ENCODE data around the gene HOXA5. TPM values are rescaled to one million over a fixed set of nuclear protein-coding genes. Genes with fewer than 3 reads are reported as not detected.

HOXA5 gene
- total RNA-seq, 1 experiment from 2014 or later = not detected

DNA sequence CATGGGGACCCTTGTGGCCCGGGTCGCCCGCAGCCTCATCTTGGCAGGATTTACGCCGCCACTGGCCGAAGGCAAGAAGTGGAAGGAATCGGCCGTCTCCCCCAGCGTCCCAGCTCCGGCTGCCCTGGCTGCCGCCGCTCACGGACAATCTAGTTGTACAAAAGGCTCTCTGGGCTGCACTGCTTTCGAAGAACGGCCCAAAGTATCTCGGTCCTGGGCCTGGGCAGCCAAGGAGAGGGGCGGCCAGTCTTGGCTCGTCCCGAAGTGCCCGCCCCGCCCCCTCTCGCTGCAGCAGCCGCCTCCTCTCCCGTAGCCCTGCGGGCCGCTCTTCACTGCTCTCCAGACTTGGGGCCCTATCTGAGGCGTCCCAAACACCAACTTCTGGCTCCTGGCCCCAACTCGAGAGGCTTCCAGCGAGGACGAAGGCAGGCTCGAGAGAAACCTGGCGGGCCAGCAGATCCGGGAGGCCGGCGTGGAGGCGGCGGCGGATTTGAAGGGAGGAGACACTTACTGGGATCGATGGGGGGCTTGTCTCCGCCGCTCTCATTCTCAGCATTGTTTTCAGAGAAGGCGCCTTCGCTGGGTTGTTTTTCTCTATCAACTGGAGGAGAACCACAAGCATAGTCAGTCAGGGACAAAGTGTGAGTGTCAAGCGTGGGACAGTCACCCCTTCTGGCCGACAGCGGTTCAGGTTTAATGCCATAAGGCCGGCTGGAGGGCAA, 21.0 kb upstream of the HOXA5 start:
- no peak overlapping the region for H2BK20ac ChIP-seq (ENCODE audit: low read depth, low read length, poor library complexity, severe bottlenecking)
- H3K9ac ChIP-seq (ENCODE audit: extremely low read depth, insufficient read length, low read length) = no peak overlapping the region
- H2BK15ac ChIP-seq (ENCODE audit: low read depth, low read length) = no peak overlapping the region
- no peak overlapping the region for H2BK12ac ChIP-seq (ENCODE audit: insufficient read length, low read depth, low read length)
- no peak overlapping the region for H4K5ac ChIP-seq (ENCODE audit: insufficient read length, low read depth, low read length)
- no peak overlapping the region for H3K27ac ChIP-seq (ENCODE audit: insufficient read length, low read depth, low read length)
- peaks cover 96% of the 10 kb centered on the region for H3K27me3 ChIP-seq (ENCODE audit: insufficient read depth, low read length)
- no peak overlapping the region; the same call in 1 of the 2 replicates for H3K14ac ChIP-seq (ENCODE audit: insufficient read depth, low read length)
- H2AFZ ChIP-seq (ENCODE audit: low read length) = no peak overlapping the region
- WGBS (ENCODE audit: extremely low coverage, insufficient read length, low lambda C conversion rate) = no CpG with 5 or more reads among the region's 47 CpGs
- no peaks in the 10 kb centered on the region for H3K23me2 ChIP-seq (ENCODE audit: insufficient read length, low read depth, low read length, poor library complexity, severe bottlenecking)
- no peak overlapping the region for H2AK5ac ChIP-seq (ENCODE audit: insufficient read length, low read length)
- H3K9me3 ChIP-seq (ENCODE audit: control insufficient read depth, low read depth, low read length) = no peaks in the 10 kb centered on the region
- H4K8ac ChIP-seq (replicated peaks; ENCODE audit: insufficient read length, low read depth, low read length) = no peak overlapping the region
- no peak overlapping the region; a peak in 1 of 5 replicates for H3K4me3 Mint-ChIP-seq
- H3K27ac Mint-ChIP-seq = no peak overlapping the region; a peak in 1 of 7 replicates
- H3K23ac ChIP-seq (ENCODE audit: insufficient read length, low read depth, low read length) = no peak overlapping the region
- H3K79me2 ChIP-seq (ENCODE audit: insufficient read depth, low read length) = no peaks in the 10 kb centered on the region
- H3K27me3 Mint-ChIP-seq (ENCODE audit: low read depth) = peaks cover 98% of the 10 kb centered on the region
- no peaks in the 10 kb centered on the region; a peak in 1 of 7 replicates for H3K36me3 Mint-ChIP-seq (ENCODE audit: insufficient read depth in 1 of 3, low read depth in 3 of 3)
- H2BK120ac ChIP-seq (ENCODE audit: low read depth, low read length, poor library complexity, severe bottlenecking) = no peak overlapping the region
- peak overlapping the region; percentile 37 for H3K4me2 ChIP-seq (ENCODE audit: insufficient read depth, insufficient read length, low read length)
- no peak overlapping the region for H3K56ac ChIP-seq (ENCODE audit: insufficient read length, low read depth, low read length)
- peak; percentile 74 for DNase-seq
- no peaks in the 10 kb centered on the region for H4K20me1 ChIP-seq (ENCODE audit: control insufficient read depth, insufficient read depth, insufficient read length)
- TF ChIP-seq, protein P1, sequence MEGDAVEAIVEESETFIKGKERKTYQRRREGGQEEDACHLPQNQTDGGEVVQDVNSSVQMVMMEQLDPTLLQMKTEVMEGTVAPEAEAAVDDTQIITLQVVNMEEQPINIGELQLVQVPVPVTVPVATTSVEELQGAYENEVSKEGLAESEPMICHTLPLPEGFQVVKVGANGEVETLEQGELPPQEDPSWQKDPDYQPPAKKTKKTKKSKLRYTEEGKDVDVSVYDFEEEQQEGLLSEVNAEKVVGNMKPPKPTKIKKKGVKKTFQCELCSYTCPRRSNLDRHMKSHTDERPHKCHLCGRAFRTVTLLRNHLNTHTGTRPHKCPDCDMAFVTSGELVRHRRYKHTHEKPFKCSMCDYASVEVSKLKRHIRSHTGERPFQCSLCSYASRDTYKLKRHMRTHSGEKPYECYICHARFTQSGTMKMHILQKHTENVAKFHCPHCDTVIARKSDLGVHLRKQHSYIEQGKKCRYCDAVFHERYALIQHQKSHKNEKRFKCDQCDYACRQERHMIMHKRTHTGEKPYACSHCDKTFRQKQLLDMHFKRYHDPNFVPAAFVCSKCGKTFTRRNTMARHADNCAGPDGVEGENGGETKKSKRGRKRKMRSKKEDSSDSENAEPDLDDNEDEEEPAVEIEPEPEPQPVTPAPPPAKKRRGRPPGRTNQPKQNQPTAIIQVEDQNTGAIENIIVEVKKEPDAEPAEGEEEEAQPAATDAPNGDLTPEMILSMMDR (conservative IDR thresholded peaks at IDR 0.05) = peak; percentile 48; the same call in 2 of the 3 replicates
- peaks cover 0 to 15% of the 10 kb centered on the region in 2 experiments; a peak in 3 of 4 replicates for H3K4me1 Mint-ChIP-seq
- H3K4ac ChIP-seq (ENCODE audit: low read depth, low read length) = no peak overlapping the region
- H3K4me1 ChIP-seq (ENCODE audit: insufficient read depth, low read length) = no peaks in the 10 kb centered on the region
- no peak overlapping the region for H2BK5ac ChIP-seq (ENCODE audit: insufficient read length, low read length)
- no peak overlapping the region for H3K18ac ChIP-seq (ENCODE audit: insufficient read length, low read depth, low read length)
- no peaks in the 10 kb centered on the region for H3K79me1 ChIP-seq (ENCODE audit: insufficient read depth, low read depth, low read length, poor library complexity, severe bottlenecking)
- H3K9me3 Mint-ChIP-seq = peaks cover 5 to 10% of the 10 kb centered on the region in 2 experiments
- H3T11ph ChIP-seq (ENCODE audit: low read length) = no peak overlapping the region
- no peak overlapping the region for H4K91ac ChIP-seq (ENCODE audit: insufficient read length, low read depth, low read length)

All from H9 (cell line).